HEK293 (cell line): ENCODE measurements around the gene ABCC11.

ENCODE experiments used
- ZNF473 ChIP-seq: fragments of 450-650 bp; formaldehyde crosslinking; IDR thresholded peaks from 2 replicates; pipeline ENCODE4 v1.5.1; 2017; ENCODE audit warnings: missing biosample characterization, missing genetic modification characterization
- ZNF747 ChIP-seq: fragments of 450-650 bp; formaldehyde crosslinking; IDR thresholded peaks from 2 replicates; pipeline ENCODE4 v1.5.1; 2016; ENCODE audit warnings: missing biosample characterization, missing genetic modification characterization
- ZSCAN16 ChIP-seq: fragments of 450-650 bp; formaldehyde crosslinking; IDR thresholded peaks from 2 replicates; pipeline ENCODE4 v1.5.1; 2016; ENCODE audit warnings: missing biosample characterization, missing genetic modification characterization
- ZSCAN18 ChIP-seq: fragments of 450-650 bp; formaldehyde crosslinking; IDR thresholded peaks from 2 replicates; pipeline ENCODE4 v1.5.1; 2016; ENCODE audit warnings: missing biosample characterization, missing genetic modification characterization
- TF ChIP-seq, protein P1 (sequence below): fragments of 450-650 bp; formaldehyde crosslinking; IDR thresholded peaks from 2 replicates; pipeline ENCODE4 v1.5.1; 2016; ENCODE audit warnings: missing biosample characterization, missing genetic modification characterization, low read depth
- TF ChIP-seq, protein P2 (sequence below): fragments of 450-650 bp; formaldehyde crosslinking; IDR thresholded peaks from 2 replicates; pipeline ENCODE4 v1.5.1; 2016; ENCODE audit warnings: missing biosample characterization, missing genetic modification characterization

- TF ChIP-seq, protein P1, sequence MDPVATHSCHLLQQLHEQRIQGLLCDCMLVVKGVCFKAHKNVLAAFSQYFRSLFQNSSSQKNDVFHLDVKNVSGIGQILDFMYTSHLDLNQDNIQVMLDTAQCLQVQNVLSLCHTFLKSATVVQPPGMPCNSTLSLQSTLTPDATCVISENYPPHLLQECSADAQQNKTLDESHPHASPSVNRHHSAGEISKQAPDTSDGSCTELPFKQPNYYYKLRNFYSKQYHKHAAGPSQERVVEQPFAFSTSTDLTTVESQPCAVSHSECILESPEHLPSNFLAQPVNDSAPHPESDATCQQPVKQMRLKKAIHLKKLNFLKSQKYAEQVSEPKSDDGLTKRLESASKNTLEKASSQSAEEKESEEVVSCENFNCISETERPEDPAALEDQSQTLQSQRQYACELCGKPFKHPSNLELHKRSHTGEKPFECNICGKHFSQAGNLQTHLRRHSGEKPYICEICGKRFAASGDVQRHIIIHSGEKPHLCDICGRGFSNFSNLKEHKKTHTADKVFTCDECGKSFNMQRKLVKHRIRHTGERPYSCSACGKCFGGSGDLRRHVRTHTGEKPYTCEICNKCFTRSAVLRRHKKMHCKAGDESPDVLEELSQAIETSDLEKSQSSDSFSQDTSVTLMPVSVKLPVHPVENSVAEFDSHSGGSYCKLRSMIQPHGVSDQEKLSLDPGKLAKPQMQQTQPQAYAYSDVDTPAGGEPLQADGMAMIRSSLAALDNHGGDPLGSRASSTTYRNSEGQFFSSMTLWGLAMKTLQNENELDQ (tag by site-specific recombination), result no peak
- TF ChIP-seq ZNF747 (no peak), ZSCAN16 (tag by site-specific recombination) (no peak), ZSCAN18 (tag by site-specific recombination) (no peak), ZNF473 (tag by site-specific recombination) (no peak)
- TF ChIP-seq, protein P2, sequence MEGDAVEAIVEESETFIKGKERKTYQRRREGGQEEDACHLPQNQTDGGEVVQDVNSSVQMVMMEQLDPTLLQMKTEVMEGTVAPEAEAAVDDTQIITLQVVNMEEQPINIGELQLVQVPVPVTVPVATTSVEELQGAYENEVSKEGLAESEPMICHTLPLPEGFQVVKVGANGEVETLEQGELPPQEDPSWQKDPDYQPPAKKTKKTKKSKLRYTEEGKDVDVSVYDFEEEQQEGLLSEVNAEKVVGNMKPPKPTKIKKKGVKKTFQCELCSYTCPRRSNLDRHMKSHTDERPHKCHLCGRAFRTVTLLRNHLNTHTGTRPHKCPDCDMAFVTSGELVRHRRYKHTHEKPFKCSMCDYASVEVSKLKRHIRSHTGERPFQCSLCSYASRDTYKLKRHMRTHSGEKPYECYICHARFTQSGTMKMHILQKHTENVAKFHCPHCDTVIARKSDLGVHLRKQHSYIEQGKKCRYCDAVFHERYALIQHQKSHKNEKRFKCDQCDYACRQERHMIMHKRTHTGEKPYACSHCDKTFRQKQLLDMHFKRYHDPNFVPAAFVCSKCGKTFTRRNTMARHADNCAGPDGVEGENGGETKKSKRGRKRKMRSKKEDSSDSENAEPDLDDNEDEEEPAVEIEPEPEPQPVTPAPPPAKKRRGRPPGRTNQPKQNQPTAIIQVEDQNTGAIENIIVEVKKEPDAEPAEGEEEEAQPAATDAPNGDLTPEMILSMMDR, result no peak
Measured at GRCh38 chr16:48215738-48216137, 31.6 kb downstream of the ABCC11 start.
